Measurements from ENCODE around the gene TRIP6. TPM values are rescaled to one million over a fixed set of nuclear protein-coding genes. Genes with fewer than 3 reads are reported as not detected.
"Not testable (repeated sequence)": the region's sequence is repeated elsewhere in the genome, so short reads cannot be mapped to it uniquely, and the experiment has no call there.

TRIP6 gene
- total RNA-seq, 2 donors from 2014 or later: 71.9 to 103 TPM

- ATAC-seq (ENCODE audit: insufficient number of reproducible peaks, low FRiP score, low read depth) (no peak), DNase-seq (ENCODE audit: low spot score) (no peak)
- Histone ChIP-seq H3K27me3 (replicated peaks; ENCODE audit: insufficient read depth) (no peaks in the 10 kb centered on the region), H3K27ac (no peak overlapping the region), H3K36me3 (no peaks in the 10 kb centered on the region), H3K9me3 (no peaks in the 10 kb centered on the region), H3K4me1 (ENCODE audit: control insufficient read depth in 1 of 2, low read depth in 2 of 2) (peaks cover 0 to 5% of the 10 kb centered on the region in 2 donors), H3K4me3 (no peak overlapping the region)
- TF ChIP-seq, protein P1, sequence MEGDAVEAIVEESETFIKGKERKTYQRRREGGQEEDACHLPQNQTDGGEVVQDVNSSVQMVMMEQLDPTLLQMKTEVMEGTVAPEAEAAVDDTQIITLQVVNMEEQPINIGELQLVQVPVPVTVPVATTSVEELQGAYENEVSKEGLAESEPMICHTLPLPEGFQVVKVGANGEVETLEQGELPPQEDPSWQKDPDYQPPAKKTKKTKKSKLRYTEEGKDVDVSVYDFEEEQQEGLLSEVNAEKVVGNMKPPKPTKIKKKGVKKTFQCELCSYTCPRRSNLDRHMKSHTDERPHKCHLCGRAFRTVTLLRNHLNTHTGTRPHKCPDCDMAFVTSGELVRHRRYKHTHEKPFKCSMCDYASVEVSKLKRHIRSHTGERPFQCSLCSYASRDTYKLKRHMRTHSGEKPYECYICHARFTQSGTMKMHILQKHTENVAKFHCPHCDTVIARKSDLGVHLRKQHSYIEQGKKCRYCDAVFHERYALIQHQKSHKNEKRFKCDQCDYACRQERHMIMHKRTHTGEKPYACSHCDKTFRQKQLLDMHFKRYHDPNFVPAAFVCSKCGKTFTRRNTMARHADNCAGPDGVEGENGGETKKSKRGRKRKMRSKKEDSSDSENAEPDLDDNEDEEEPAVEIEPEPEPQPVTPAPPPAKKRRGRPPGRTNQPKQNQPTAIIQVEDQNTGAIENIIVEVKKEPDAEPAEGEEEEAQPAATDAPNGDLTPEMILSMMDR (IDR thresholded peaks at IDR 0.05): no peak
These were observed 34.7 kb downstream of the TRIP6 start for GRCh38 chr7:100901921-100902332.

DNA sequence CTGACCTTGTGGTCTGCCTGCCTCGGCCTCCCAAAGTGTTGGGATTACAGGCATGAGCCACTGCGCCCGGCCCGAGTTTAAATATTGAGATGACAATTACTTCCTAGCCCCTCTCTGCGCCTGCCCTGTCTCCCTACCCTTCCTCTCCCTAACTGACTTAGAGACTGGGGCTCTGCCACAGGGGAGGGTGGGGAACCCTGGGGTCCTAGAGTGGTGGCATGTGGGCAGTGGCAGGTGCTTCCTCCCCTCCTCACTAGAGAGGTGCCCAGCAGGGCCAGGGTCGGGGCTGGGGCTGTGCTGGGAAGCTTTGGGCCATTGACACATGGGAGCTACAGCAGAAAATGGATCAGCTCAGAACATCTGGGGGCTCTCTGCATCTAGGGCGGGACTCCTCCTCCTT is 35.5 kb downstream of the TRIP6 start:
- DNase-seq (ENCODE audit: low spot score) (no peak), ATAC-seq (ENCODE audit: insufficient number of reproducible peaks, low FRiP score, low read depth) (no peak)
- Histone ChIP-seq H3K9me3 (no peaks in the 10 kb centered on the region), H3K4me1 (ENCODE audit: control insufficient read depth in 1 of 2, low read depth in 2 of 2) (no peaks in the 10 kb centered on the region), H3K27me3 (replicated peaks; ENCODE audit: insufficient read depth) (no peaks in the 10 kb centered on the region), H3K27ac (no peak overlapping the region), H3K36me3 (no peaks in the 10 kb centered on the region), H3K4me3 (no peak overlapping the region)
- TF ChIP-seq, protein P1 (IDR thresholded peaks at IDR 0.05): no peak

DNA sequence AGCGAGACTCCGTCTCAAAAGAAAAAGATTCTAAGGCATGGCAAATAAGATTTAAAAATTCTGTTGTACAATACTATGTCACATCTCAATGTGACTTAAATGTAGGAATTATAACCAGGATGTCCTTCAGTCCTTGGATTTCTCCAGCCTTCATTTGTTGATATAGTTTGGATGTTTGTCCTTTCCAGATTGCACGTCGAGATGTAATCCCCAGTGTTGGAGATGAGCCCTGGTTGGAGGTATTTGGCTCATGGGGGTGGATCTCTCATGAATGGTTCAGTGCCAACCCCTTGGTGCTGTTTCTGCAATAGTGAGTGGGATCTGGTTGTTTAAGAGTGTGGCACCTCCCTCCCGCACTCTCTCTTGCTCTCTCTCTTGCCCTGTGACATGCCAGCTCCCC is 41.3 kb downstream of the TRIP6 start:
- DNase-seq (ENCODE audit: low spot score) (no peak), ATAC-seq (ENCODE audit: insufficient number of reproducible peaks, low FRiP score, low read depth) (no peak)
- H3K36me3 ChIP-seq: no peaks in the 10 kb centered on the region
- no peaks in the 10 kb centered on the region for H3K27me3 ChIP-seq (replicated peaks; ENCODE audit: insufficient read depth)
- TF ChIP-seq, protein P1 (IDR thresholded peaks at IDR 0.05): no peak
- no peak overlapping the region for H3K27ac ChIP-seq
- H3K4me1 ChIP-seq (ENCODE audit: control insufficient read depth in 1 of 2, low read depth in 2 of 2): no peaks in the 10 kb centered on the region
- no peaks in the 10 kb centered on the region for H3K9me3 ChIP-seq
- H3K4me3 ChIP-seq: no peak overlapping the region

- H3K4me3 ChIP-seq; H3K9me3 ChIP-seq; H3K4me1 ChIP-seq (ENCODE audit: control insufficient read depth in 1 of 2, low read depth in 2 of 2); DNase-seq (ENCODE audit: low spot score); ATAC-seq (ENCODE audit: insufficient number of reproducible peaks, low FRiP score, low read depth); H3K36me3 ChIP-seq; H3K27ac ChIP-seq; H3K27me3 ChIP-seq (replicated peaks; ENCODE audit: insufficient read depth): not testable (repeated sequence)
These were observed 43.3 kb downstream of the TRIP6 start for GRCh38 chr7:100910443-100910842.

GRCh38 chr7:100911484-100911883 is 44.3 kb downstream of the TRIP6 start:
- Histone ChIP-seq H3K9me3 (no peaks in the 10 kb centered on the region), H3K36me3 (no peaks in the 10 kb centered on the region), H3K4me1 (ENCODE audit: control insufficient read depth in 1 of 2, low read depth in 2 of 2) (peaks cover 0 to 5% of the 10 kb centered on the region in 2 donors), H3K4me3 (no peak overlapping the region), H3K27me3 (replicated peaks; ENCODE audit: insufficient read depth) (no peaks in the 10 kb centered on the region), H3K27ac (no peak overlapping the region)
- no peak for DNase-seq (ENCODE audit: low spot score)
- ATAC-seq (ENCODE audit: insufficient number of reproducible peaks, low FRiP score, low read depth): no peak
- TF ChIP-seq, protein P1 (IDR thresholded peaks at IDR 0.05): no peak

- Histone ChIP-seq H3K27me3 (replicated peaks; ENCODE audit: insufficient read depth) (no peaks in the 10 kb centered on the region), H3K27ac (no peak overlapping the region), H3K36me3 (no peaks in the 10 kb centered on the region), H3K9me3 (no peaks in the 10 kb centered on the region), H3K4me3 (no peak overlapping the region), H3K4me1 (ENCODE audit: control insufficient read depth in 1 of 2, low read depth in 2 of 2) (peaks cover 0 to 6% of the 10 kb centered on the region in 2 donors)
- ATAC-seq (ENCODE audit: insufficient number of reproducible peaks, low FRiP score, low read depth): no peak
- no peak for DNase-seq (ENCODE audit: low spot score)
- TF ChIP-seq, protein P1 (IDR thresholded peaks at IDR 0.05): no peak
These were observed 47.2 kb downstream of the TRIP6 start for GRCh38 chr7:100914208-100914878.
